NOMO-1 (cell line): ENCODE data around the gene ZGRF1.
"Not testable (repeated sequence)": the region's sequence is repeated elsewhere in the genome, so short reads cannot be mapped to it uniquely, and the experiment has no call there.

Source experiments
- DNase-seq, 2 experiments: peaks; one replicate each; lab custom pipeline; 2025; ENCODE audit not compliant: unreplicated experiment in 2 of 2; lab: John Stamatoyannopoulos, UW

ZGRF1 gene

DNA sequence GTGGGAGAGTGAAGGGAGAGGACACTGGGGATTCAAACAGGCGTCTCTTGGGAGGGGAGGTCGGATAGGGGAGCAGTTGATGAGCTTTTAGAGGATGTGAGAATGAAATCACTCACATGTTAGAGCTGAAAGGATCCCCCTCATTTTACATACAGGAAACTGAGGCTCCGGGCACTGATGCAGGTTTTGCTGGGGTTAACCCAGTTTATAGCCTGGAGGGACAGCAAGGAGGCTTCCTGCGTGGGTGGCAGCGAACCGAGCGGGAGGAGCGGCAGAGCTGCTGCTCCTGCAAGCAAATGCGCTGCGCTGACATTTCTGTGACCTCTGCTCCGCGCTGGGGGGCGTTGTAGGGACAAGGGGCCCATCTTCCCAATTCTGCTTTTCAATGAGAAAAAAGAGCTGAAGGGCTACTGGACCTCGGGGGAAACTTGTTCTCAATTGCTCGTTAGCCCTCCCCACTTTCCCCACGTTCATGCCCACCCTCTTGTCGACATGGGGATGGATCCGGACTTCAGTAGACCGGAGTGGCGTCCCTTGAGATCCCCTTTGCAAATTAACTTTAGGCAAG, 119.6 kb downstream of the ZGRF1 start:
- DNase-seq = no peak

DNA sequence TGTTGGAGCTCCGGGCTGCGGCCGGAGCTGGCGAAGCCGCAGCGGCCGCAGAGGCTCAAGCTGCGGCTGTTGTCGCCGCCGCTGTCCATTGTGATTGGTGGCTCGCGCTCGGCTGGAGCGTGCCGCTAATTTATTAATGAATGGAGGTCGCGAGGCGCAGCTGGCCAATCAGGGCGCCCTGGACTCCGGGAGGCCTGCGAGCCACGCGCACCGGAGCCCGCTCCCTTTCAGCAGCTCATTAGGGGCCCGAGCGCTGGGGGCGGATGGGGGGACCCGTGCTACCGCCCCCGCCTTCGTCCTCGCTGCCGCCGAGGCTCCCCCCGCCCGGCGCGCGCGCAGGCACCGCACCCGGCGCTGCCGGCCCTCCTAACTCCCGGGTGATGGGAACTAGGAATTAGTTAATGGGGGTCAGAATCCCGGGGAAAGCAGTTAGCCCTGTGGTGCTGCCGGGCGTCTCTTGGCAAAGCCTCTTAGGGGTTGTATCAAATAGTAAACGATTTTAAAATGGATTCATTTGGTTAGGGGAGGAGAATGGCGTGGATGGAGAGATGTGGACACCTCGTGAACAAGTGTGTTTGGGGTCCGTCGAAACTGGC, 120.1 kb downstream of the ZGRF1 start:
- DNase-seq = no peak

DNA sequence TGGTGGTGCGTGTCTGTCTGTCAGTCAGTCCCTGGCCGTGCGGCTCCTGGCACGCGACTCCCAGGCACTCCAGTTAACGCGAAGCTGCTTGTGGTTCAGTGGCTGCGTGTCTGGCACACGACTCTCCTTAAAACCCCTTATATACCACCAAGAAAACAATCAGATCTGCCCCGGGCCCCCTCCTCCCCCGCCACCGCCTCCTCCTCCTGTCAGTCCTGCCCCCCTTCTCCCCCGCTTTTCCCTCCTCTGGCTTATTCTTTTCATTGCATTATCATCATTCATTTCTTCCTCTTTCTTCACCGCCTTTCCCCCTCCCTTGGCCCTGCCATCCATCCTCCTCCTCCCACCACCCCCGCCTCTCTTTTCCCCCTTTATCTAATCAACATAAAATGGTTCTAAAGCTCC, 120.6 kb downstream of the ZGRF1 start, which contains the start of gene NEUROG2:
TSS of gene NEUROG2 (minus strand) at position 115 of the 405 bp plus-strand sequence. CDS start 705 bp downstream, outside the sequence.
- no peak for DNase-seq

- peak; percentile 21 to 32 for DNase-seq
Measured at GRCh38 chr4:112515198-112516065, 121.3 kb downstream of the ZGRF1 start.

- DNase-seq = no peak
Measured at GRCh38 chr4:112514647-112515197, 122.0 kb downstream of the ZGRF1 start.

- DNase-seq = no peak
Measured at GRCh38 chr4:112513971-112514646, 122.6 kb downstream of the ZGRF1 start.

GRCh38 chr4:112511803-112512118, 124.9 kb downstream of the ZGRF1 start:
- DNase-seq = no peak

DNA sequence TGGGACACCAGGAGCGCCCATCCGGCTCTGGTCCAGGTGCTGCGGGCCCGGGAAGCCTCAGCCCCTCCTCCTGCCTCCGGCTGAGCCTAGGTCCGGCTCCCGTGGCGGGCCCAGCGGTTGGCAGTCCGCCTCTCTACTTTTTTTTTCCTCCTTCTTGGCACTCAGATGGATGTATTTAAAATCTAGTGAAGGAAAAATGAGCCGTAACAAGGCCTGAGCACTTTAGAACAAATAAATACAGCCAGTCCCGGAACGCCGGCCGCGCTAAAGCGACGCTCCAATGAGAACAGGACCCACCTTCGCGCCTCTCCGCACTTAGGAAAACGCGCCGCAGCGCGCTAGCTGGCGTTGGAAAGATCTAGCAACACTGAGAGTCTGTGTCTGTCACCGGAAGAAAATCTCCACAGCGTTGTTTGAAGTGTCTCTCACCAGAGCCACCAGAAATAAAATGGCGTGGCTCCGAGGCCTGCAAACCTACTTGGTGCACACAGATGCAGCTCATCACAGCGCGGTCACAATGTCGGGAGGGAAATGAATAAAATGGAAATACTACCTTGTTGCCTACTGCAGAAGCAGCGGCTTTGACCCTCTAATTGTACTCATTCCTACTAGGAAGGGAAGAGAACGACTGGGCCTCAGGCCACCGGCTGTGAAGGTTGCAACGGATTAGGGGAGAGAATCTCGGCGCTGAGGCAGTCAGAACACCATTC, 125.5 kb downstream of the ZGRF1 start:
- DNase-seq = no peak

GRCh38 chr4:112510291-112511092, 126.2 kb downstream of the ZGRF1 start:
- no peak for DNase-seq

GRCh38 chr4:112509243-112510141, 127.2 kb downstream of the ZGRF1 start:
- DNase-seq = no peak

- DNase-seq = no peak
Measured at GRCh38 chr4:112508356-112508755, 128.4 kb downstream of the ZGRF1 start.

GRCh38 chr4:112504807-112505206, 131.9 kb downstream of the ZGRF1 start:
- DNase-seq = no peak

- no peak for DNase-seq
Measured at GRCh38 chr4:112502871-112503270, 133.8 kb downstream of the ZGRF1 start.

DNA sequence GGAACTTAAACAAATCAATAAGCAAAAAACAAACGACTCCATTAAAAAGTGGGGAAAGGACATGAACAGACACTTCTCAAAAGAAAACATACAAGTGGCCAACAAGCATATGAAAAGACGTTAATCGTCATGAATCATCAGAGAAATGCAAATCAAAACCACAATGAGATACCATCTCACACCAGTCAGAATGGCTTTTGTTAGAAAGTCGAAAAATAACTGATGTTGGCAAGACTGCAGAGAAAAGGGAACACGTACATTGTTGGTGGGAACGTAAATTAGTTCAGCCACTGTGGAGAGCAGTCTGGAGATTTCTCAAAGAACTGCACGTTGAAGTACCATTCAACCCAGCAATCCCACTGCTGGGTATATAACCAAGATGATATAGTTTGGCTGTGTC, 144.4 kb downstream of the ZGRF1 start:
- DNase-seq = no peak

DNA sequence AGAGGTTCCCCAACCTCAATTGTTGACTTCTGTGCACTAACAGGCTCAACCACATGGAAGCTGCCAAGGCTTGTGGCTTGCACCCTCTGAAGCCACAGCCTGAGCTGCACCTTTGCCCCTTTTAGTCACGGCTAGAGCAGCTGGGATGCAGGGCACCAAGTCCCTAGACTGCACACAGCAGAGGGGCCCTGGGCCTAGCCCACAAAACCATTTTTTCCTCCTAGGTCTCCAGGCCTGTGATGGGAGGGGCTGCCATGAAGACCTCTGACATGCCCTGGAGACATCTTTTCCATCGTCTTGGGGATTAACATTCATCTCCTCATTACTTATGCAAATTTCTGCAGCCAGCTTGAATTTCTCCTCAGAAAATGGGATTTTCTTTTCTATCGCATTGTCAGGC, 145.9 kb downstream of the ZGRF1 start:
- DNase-seq = not testable (repeated sequence)
